Measurements from ENCODE around the gene ZNF75A.

ZNF75A gene

GRCh38 chr16:3348547-3349167 lies 43.4 kb downstream of the ZNF75A start:
- Histone ChIP-seq H3K36me3 (ENCODE audit: control insufficient read depth, low read length) (no peaks in the 10 kb centered on the region), H3K27me3 (ENCODE audit: control insufficient read depth, low read length) (no peaks in the 10 kb centered on the region), H3K9me2 (replicated peaks; ENCODE audit: control insufficient read depth, low read length) (no peaks in the 10 kb centered on the region), H3K4me3 (ENCODE audit: low read length) (no peak overlapping the region), H3K27ac (ENCODE audit: low read depth, low read length) (no peak overlapping the region), H3K79me2 (ENCODE audit: control insufficient read depth, low read length) (no peaks in the 10 kb centered on the region), H3F3A (ENCODE audit: control insufficient read depth, insufficient read depth) (no peaks in the 10 kb centered on the region), H4K20me1 (ENCODE audit: control insufficient read depth, insufficient read depth, low read depth, low read length) (no peaks in the 10 kb centered on the region), H3K4me2 (ENCODE audit: low read length) (0 out of 2 replicates have a peak overlapping the region, but pooled peaks have one; percentile 2), H3K9me3 (ENCODE audit: control insufficient read depth, insufficient read depth, low read length) (no peaks in the 10 kb centered on the region), H3K4me1 (ENCODE audit: control insufficient read depth, low read length) (peaks cover 9% of the 10 kb centered on the region; the same call in 1 of the 2 replicates)
- no peak for TF ChIP-seq CTCF (IDR thresholded peaks at IDR 0.05; ENCODE audit: low read depth, low read length, poor library complexity, severe bottlenecking)
- TF ChIP-seq EZH2phosphoT487 (IDR thresholded peaks at IDR 0.05; ENCODE audit: borderline replicate concordance, low read length), result no peak

GRCh38 chr16:3349175-3349574 lies 43.9 kb downstream of the ZNF75A start:
- Histone ChIP-seq H3K9me2 (replicated peaks; ENCODE audit: control insufficient read depth, low read length) (no peaks in the 10 kb centered on the region), H3K27ac (ENCODE audit: low read depth, low read length) (no peak overlapping the region), H3F3A (ENCODE audit: control insufficient read depth, insufficient read depth) (no peaks in the 10 kb centered on the region), H3K4me3 (ENCODE audit: low read length) (no peak overlapping the region), H3K4me1 (ENCODE audit: control insufficient read depth, low read length) (peaks cover 9% of the 10 kb centered on the region; the same call in 1 of the 2 replicates), H4K20me1 (ENCODE audit: control insufficient read depth, insufficient read depth, low read depth, low read length) (no peaks in the 10 kb centered on the region), H3K9me3 (ENCODE audit: control insufficient read depth, insufficient read depth, low read length) (no peaks in the 10 kb centered on the region), H3K4me2 (ENCODE audit: low read length) (no peak overlapping the region), H3K36me3 (ENCODE audit: control insufficient read depth, low read length) (no peaks in the 10 kb centered on the region), H3K27me3 (ENCODE audit: control insufficient read depth, low read length) (no peaks in the 10 kb centered on the region), H3K79me2 (ENCODE audit: control insufficient read depth, low read length) (no peaks in the 10 kb centered on the region)
- TF ChIP-seq CTCF (IDR thresholded peaks at IDR 0.05; ENCODE audit: low read depth, low read length, poor library complexity, severe bottlenecking) (no peak), EZH2phosphoT487 (IDR thresholded peaks at IDR 0.05; ENCODE audit: borderline replicate concordance, low read length) (no peak)

GRCh38 chr16:3355589-3355988 lies 50.3 kb downstream of the ZNF75A start, which contains the start of gene OR2C1:
Gene OR2C1, plus strand, starts transcription at chr16:3355889. Its CDS starts 52 bp downstream, at chr16:3355941.
- H3K27ac ChIP-seq (ENCODE audit: low read depth, low read length), result no peak within 1 kb of the TSS
- no peaks in the 10 kb centered on the region for H3K79me2 ChIP-seq (ENCODE audit: control insufficient read depth, low read length)
- H3K4me3 ChIP-seq (ENCODE audit: low read length), result no peak within 1 kb of the TSS
- TF ChIP-seq CTCF (IDR thresholded peaks at IDR 0.05; ENCODE audit: low read depth, low read length, poor library complexity, severe bottlenecking), result no peak
- no peak for TF ChIP-seq EZH2phosphoT487 (IDR thresholded peaks at IDR 0.05; ENCODE audit: borderline replicate concordance, low read length)
- no peaks in the 10 kb centered on the region for H4K20me1 ChIP-seq (ENCODE audit: control insufficient read depth, insufficient read depth, low read depth, low read length)
- H3K27me3 ChIP-seq (ENCODE audit: control insufficient read depth, low read length), result 0 out of 2 replicates have a peak, but pooled peaks cover 3% of the 10 kb centered on the region
- no peaks in the 10 kb centered on the region for H3K36me3 ChIP-seq (ENCODE audit: control insufficient read depth, low read length)
- H3F3A ChIP-seq (ENCODE audit: control insufficient read depth, insufficient read depth), result no peaks in the 10 kb centered on the region
- no peaks in the 10 kb centered on the region for H3K9me3 ChIP-seq (ENCODE audit: control insufficient read depth, insufficient read depth, low read length)
- H3K4me1 ChIP-seq (ENCODE audit: control insufficient read depth, low read length), result no peaks in the 10 kb centered on the region
- H3K9me2 ChIP-seq (replicated peaks; ENCODE audit: control insufficient read depth, low read length), result no peaks in the 10 kb centered on the region
- no peak within 1 kb of the TSS for H3K4me2 ChIP-seq (ENCODE audit: low read length)
